Neuron (in vitro differentiated cells): ENCODE measurements around the gene PPP1CB.

Source experiments
- H2AFZ ChIP-seq: one replicate; pipeline ENCODE4 v1.6.1; 2013; ENCODE audit warnings: low read depth, mild to moderate bottlenecking, inconsistent platforms, low read length, moderate library complexity
- H3K27me3 ChIP-seq: one replicate; pipeline ENCODE4 v1.6.1; 2013; ENCODE audit warnings: low read length; ENCODE audit not compliant: insufficient read depth
- H3K36me3 ChIP-seq: one replicate; pipeline ENCODE4 v1.6.1; 2013; ENCODE audit warnings: low read length; ENCODE audit not compliant: insufficient read depth
- H3K4me1 ChIP-seq: one replicate; pipeline ENCODE4 v1.6.1; 2013; ENCODE audit warnings: low read length; ENCODE audit not compliant: insufficient read depth
- H3K4me3 ChIP-seq: 2 replicates; pipeline ENCODE4 v1.5.1; 2013; ENCODE audit warnings: mild to moderate bottlenecking, low read length, moderate library complexity
- H3K9me3 ChIP-seq: one replicate; pipeline ENCODE4 v1.6.1; 2013; ENCODE audit warnings: low read length

Gene PPP1CB

DNA sequence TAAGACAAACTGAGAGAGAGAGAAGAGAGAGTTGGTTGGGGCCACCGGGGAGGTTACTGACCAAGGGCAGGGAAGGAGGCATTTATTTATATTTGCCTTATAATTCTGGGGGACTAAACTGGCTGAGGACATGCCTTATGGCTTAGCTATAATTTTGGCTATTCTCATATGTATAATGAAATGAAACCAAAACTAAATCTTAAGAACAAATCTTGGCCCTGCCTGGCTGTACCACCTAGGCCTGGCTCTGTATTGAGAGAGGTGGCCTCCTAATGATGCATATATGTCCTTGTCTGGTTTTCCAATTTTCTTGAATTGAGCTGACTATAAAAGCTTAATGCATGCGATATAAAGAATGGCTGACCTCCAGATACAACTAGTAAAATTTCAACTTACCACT, 3.5 kb upstream of the PPP1CB start:
- Histone ChIP-seq H3K27me3 (no peaks in the 10 kb centered on the region), H3K9me3 (no peaks in the 10 kb centered on the region), H3K4me1 (peaks cover 15% of the 10 kb centered on the region), H2AFZ (no peak overlapping the region), H3K36me3 (no peaks in the 10 kb centered on the region), H3K4me3 (no peak overlapping the region)

DNA sequence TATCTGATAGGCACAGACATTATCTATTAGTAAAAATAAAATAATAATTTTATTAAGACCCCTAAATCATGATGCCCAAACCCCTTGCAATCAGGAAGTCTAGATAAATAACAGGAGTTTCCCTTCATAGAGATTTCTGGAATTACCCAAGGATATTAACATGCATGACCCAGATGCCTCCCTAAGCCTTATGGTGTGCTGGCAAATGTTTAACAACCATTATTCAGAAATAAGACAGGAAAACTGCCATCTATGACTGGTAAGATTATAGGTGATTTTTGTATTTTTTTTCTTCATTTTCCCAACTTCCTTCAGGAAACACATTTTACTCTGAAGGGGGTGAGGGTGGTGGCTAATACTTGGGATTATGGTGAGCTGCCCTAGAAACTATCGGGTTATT, 2.7 kb upstream of the PPP1CB start:
- Histone ChIP-seq H3K36me3 (no peaks in the 10 kb centered on the region), H3K4me1 (peaks cover 15% of the 10 kb centered on the region), H3K9me3 (no peaks in the 10 kb centered on the region), H3K27me3 (no peaks in the 10 kb centered on the region), H2AFZ (no peak overlapping the region), H3K4me3 (no peak overlapping the region)

DNA sequence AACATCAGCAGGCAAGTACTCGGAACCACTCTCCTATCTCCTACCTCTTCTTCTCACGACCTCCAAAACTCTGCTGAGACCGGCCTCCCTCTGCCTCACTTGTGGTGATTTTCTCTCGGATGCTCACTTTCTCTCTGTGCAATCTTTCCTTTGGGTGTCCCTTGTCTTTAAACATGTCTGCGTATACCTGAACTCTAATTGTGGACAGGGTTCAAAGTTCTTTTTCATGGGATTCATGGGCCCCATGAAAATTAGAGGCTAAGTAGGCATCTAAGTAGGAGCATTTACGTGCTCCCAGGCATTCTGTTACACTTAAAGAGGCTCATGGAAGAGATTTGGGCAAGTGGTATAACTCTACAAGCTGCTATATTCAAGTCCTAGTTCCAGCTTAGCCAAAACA, 2.1 kb upstream of the PPP1CB start:
- H3K27me3 ChIP-seq, result no peaks in the 10 kb centered on the region

DNA sequence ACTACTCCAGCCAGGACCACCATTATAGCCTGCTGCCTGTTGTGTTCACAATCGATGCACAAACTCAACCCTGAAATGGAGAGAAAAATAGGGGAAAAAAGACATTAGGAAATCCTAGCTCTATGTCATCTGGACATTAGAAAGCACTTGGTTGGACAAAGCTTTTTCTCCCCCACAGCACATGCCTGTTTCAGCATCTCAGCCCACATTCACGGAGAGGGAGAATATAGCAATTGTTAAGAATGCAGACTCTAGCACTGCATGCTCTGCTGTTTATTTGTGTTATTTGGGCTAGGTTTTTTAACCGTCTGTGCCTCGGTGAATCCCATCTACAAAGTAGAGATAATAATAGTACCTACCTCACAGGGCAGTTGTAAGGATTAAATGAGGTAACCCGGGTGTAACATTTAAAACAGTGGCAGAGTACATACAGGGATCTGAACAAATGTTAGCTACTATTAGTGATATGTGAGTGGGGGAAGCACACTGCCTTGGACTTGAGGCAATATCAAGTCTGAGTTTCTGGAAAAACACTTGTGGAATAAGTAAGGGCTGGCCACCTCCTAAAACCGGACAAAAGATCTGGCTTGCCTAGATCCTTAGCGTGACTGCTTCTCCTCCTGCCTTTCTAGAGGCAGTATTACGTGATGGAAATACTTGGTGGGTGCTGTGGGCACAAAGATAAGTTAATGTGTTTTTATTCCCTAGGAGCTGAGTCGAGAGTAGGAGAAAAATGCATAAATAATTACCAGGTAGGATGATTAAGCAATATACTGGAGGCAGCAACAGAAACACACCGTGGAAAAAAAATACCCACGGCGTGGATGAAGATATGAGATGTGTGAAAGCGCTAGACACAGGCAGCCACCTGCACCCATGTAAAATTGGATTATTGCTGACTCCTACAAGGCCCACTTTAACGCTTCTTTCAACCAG, 1.0 kb upstream of the PPP1CB start:
- no peaks in the 10 kb centered on the region for H3K27me3 ChIP-seq
- peak overlapping the region; percentile 93 for H3K4me3 ChIP-seq
- no peaks in the 10 kb centered on the region for H3K36me3 ChIP-seq
- H3K9me3 ChIP-seq, result no peaks in the 10 kb centered on the region
- H3K4me1 ChIP-seq, result peaks cover 23% of the 10 kb centered on the region
- H2AFZ ChIP-seq, result peak overlapping the region; percentile 58

More for the DNA sequence above, 2.1 kb upstream of the PPP1CB start:
- peaks cover 17% of the 10 kb centered on the region for H3K4me1 ChIP-seq
- no peaks in the 10 kb centered on the region for H3K36me3 ChIP-seq
- no peak overlapping the region for H3K4me3 ChIP-seq
- H3K9me3 ChIP-seq, result no peaks in the 10 kb centered on the region
- no peak overlapping the region for H2AFZ ChIP-seq

DNA sequence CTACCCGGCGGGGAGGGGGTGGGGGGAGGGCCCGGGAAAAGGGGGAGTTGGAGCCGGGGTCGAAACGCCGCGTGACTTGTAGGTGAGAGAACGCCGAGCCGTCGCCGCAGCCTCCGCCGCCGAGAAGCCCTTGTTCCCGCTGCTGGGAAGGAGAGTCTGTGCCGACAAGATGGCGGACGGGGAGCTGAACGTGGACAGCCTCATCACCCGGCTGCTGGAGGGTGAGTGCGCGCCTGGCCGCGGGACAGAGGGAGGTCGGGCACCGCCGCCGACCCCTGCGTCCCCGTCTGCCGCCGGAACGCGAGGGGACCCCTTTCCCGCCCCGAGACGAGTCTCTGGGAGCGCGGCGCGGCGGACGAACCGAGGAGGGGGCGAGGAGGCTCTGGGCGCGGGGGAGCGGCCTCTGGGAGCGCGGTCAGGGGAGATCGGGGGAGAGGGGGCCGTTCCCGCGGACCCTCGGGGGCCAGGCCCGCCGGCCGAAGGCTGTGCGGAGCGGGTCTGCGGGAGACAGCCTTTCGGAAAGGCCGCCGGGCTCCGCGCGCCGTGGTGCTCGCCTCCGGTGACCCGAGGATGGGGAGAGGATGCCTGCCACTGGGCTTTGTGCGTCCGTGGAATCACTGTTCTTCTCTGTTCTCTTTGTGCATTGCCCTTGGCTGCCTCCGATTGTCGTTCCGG, 463 bp downstream of the PPP1CB start:
- Histone ChIP-seq H3K9me3 (no peaks in the 10 kb centered on the region), H3K36me3 (no peaks in the 10 kb centered on the region), H3K4me1 (peaks cover 23% of the 10 kb centered on the region), H3K27me3 (no peaks in the 10 kb centered on the region), H2AFZ (peak overlapping the region; percentile 58), H3K4me3 (peak overlapping the region; percentile 93)

DNA sequence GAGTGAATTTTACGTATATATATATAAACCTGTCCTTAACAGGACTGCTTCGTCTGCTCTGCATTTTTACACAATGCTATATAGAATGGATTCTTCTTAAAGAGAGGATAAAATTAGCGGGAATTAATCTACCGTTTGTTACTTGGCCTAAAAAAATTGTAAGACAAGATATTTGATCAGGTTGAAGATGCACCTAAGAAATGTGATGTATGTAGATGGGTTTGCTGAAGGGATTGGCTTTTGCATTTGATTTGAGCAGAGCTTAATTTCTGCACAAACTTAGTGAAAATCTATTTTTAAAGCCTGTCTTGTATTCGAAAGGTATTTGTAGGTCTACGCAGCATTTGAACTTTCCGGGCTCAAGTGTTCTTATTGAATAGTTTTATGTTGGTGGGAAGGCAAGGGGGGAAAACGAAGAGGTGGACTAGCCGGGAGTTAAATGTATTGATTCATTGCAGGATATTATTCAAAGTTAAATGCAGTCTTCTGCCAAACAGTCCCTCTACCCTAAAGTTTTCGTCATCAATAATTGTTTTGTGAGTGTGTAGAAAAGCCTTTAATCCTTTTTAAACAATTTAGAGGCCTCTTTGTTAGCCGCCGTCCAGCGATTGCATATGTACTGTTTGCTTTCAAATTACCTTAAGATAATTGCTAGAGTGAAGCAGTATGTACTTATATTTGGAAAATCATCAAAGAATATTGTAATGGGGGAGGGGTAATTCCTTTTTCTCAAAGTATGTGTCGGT, 1.2 kb downstream of the PPP1CB start:
- Histone ChIP-seq H3K4me1 (peaks cover 23% of the 10 kb centered on the region), H3K27me3 (no peaks in the 10 kb centered on the region), H3K4me3 (peak overlapping the region; percentile 93), H2AFZ (no peak overlapping the region), H3K9me3 (no peaks in the 10 kb centered on the region), H3K36me3 (no peaks in the 10 kb centered on the region)

DNA sequence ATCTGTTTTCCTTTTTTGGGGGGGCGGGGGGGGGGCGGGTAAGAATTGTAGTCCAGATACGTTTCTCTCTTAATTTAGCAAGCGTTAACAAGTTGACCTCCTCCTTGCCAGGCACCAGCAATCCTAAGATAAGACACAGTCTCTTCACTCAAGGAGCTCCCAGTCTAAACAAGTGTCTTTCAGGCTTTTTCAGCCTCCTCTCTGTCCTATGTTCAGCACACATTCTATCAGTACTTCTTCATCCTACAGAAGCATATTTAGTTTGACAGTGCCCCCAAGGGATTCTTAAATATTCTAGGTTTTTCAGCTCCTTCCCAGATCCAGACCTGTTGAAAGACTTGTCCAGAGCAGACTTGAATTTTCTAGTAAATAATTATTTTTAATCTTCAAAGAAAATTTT, 2.7 kb downstream of the PPP1CB start:
- no peaks in the 10 kb centered on the region for H3K27me3 ChIP-seq
- H3K4me1 ChIP-seq, result peaks cover 23% of the 10 kb centered on the region
- H3K4me3 ChIP-seq, result peak overlapping the region; percentile 93
- H2AFZ ChIP-seq, result no peak overlapping the region
- H3K36me3 ChIP-seq, result peaks cover 3% of the 10 kb centered on the region
- H3K9me3 ChIP-seq, result no peaks in the 10 kb centered on the region

DNA sequence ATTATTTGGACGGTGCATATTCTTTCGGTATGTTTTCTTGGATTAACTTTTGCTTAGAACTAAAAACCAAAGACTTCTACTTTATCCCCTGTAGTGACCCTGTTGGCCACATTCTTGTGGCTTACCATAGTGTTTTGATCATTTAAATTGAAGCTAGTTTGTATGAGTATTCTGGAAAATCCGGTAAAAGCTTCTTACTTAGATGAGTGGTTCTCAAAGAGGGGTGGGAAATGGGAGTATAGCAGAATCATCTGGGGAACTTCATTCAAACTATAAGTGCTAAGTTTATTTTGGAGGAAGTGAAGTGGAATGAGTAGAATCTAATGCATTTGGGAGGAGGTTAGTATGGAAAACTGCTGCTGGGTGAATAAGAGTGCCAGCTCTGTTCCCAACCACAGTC, 3.8 kb downstream of the PPP1CB start:
- Histone ChIP-seq H3K27me3 (no peaks in the 10 kb centered on the region), H2AFZ (no peak overlapping the region), H3K4me3 (no peak overlapping the region), H3K9me3 (no peaks in the 10 kb centered on the region), H3K36me3 (peaks cover 9% of the 10 kb centered on the region), H3K4me1 (peaks cover 17% of the 10 kb centered on the region)

DNA sequence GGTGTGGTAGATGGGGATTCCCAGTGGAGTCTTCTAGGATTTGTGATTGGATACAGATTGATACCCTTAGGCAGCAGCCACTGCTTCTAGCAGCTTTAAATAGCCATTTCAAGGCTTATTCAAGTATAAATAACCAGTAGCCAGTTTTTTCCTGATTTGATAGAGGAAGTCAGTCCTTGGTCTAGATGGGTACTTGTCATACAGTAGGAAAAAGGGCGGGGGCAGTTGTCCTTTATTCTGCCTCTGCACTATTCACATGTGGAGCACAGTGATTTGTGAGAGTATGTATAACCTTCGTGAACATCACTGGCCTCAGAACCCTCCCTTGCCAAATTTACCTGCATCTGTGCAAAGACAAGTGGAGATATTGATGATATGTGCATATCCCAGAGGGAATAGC, 6.8 kb downstream of the PPP1CB start:
- H3K9me3 ChIP-seq, result no peaks in the 10 kb centered on the region
- H3K27me3 ChIP-seq, result no peaks in the 10 kb centered on the region

DNA sequence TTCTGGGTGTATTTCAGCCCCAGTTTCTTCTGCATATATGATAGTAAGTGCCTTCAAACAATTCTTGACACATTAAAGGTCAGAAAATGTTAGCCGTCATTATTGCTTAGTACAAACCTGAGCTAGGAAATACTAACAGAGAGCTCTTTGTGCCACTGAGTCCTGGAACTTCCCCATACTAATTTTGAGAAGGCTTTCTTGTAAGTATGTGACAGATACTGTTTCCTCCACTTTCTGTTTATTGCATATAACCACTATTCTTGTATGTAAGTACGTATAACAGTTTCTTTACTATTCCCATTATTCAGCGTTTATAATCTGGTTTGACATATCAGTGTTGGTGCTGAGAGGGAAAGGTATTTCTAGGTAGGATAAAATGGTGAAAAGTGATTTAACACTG, 9.8 kb downstream of the PPP1CB start:
- peaks cover 16% of the 10 kb centered on the region for H3K36me3 ChIP-seq
- no peak overlapping the region for H2AFZ ChIP-seq
- H3K4me3 ChIP-seq, result no peak overlapping the region
- no peaks in the 10 kb centered on the region for H3K9me3 ChIP-seq
- H3K4me1 ChIP-seq, result no peaks in the 10 kb centered on the region
- H3K27me3 ChIP-seq, result no peaks in the 10 kb centered on the region

More for the DNA sequence above, 6.8 kb downstream of the PPP1CB start:
- H3K36me3 ChIP-seq, result peaks cover 16% of the 10 kb centered on the region
- peaks cover 8% of the 10 kb centered on the region for H3K4me1 ChIP-seq
- no peak overlapping the region for H3K4me3 ChIP-seq
- H2AFZ ChIP-seq, result no peak overlapping the region

DNA sequence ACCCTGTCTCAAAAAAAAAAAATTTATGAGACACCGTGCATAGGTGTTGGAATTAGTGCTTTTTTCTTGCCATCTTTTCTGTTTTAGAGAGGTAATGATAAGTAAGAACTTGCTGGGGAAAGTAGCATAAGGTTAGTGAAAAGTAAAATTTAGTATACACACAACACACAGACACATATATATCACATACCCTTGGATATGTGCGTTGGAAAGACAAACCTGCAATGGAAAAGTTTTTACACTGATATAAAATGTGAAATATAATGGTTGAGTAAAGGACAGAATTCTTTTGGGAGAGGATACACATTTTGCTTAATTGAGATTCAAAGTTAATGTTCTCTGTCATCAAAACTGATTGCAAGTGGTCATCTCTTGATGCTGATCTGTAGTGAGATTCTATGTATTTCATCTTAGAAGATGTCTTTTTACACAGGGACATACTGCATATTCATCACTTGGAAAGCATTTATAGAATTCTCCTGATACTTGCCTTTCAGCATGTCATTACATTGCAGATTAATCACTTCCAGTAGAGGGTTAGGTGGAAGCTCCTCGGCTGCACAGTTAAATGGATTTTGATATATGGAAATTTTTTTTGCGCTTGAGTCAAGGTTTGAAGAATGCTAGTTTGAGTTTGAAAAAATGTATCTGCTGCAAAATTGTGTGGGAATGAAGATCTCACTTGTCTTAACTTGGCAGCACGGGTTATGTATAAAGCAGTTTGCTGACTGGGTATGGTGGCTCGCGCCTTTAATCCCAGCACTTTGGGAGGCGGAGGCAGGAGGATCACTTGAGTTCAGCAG, 13.5 kb downstream of the PPP1CB start:
- Histone ChIP-seq H3K4me3 (no peak overlapping the region), H3K27me3 (no peaks in the 10 kb centered on the region), H3K36me3 (peaks cover 9% of the 10 kb centered on the region), H3K4me1 (no peaks in the 10 kb centered on the region), H3K9me3 (peaks cover 6% of the 10 kb centered on the region), H2AFZ (no peak overlapping the region)

DNA sequence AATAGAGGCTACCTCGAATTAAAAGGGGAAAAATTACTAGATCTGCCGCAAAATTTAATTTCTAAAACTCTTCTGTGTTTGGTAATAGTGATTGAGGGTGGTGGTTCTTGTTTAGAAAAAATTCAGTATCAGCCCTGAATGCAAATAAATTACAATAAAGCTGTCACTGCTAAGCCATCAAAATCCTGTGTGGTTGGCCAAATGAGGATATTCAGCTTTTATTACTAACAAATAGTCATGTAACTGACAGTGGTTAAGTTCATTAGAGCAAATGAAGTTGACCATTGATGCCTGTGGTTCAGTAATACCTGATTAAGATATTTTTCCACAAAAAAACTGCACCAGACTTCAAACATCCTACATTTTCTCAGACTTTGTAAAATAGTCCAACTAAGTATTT, 14.4 kb downstream of the PPP1CB start:
- H3K9me3 ChIP-seq, result peaks cover 6% of the 10 kb centered on the region
- no peak overlapping the region for H2AFZ ChIP-seq
- H3K4me3 ChIP-seq, result no peak overlapping the region
- no peaks in the 10 kb centered on the region for H3K27me3 ChIP-seq
- no peaks in the 10 kb centered on the region for H3K4me1 ChIP-seq
- peaks cover 5% of the 10 kb centered on the region for H3K36me3 ChIP-seq
